ENCODE results near the gene TCAF1.
"Not testable (repeated sequence)": the region's sequence is repeated elsewhere in the genome, so short reads cannot be mapped to it uniquely, and the experiment has no call there.

- not testable (repeated sequence) for TF ChIP-seq FOXP2 (optimal IDR thresholded peaks at IDR 0.05; ENCODE audit: control extremely low read depth, extremely low read length, insufficient read depth); POLR2AphosphoS5 (IDR thresholded peaks at IDR 0.05; ENCODE audit: borderline replicate concordance, low read depth, low read length); EZH2 (IDR thresholded peaks at IDR 0.05)
These were observed 80.3 kb downstream of the TCAF1 start for GRCh38 chr7:143821392-143822277.
